Measurements from ENCODE around the gene ENO1. TPM values are rescaled to one million over a fixed set of nuclear protein-coding genes. Genes with fewer than 3 reads are reported as not detected.

ENO1 gene
- total and polyA plus RNA-seq, 9 of the 15 experiments (the other 6 are each of a cell fraction or from before 2014, with no cell fraction given), result 2,249 to 7,472 (median 2,868) TPM

DNA sequence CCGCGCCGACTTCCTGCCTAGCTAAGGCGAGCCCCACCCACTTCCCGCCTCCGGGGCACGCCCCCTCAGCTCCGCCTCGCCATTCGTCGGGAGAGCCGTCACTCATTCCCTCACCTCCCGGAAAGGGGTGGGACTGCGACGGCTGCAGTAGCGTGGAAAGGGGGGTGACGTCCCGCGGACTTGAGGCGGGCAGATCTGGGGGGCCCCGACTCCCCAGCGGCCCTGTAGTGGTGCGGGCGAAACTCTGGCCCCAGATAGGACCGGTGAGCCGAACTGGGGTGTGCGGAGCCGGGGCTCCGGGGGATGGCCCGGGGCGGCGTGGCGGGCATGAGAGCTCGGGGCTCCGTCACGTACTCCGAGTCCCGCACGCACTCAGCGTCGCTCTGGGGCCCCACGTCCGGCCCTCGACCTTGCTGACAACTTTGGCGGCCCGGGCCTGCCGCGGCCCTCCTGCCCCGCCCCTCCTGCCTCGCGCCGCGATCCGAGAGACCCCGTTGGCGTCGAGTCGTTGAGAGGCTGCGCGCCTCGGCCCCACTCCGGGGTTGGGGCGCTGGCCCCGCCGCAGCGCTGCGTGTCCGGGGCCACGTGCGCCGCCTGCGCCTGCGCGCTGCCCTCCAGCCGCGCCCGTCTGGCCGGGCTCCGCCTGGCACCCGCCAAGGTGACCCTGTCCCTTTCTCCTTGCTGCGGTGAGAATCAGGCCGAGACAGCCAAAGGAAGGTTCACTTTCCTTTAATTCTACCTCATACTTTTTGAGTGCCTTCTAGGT lies 395 bp upstream of the ENO1 start (continued):
- TF ChIP-seq, protein P1, sequence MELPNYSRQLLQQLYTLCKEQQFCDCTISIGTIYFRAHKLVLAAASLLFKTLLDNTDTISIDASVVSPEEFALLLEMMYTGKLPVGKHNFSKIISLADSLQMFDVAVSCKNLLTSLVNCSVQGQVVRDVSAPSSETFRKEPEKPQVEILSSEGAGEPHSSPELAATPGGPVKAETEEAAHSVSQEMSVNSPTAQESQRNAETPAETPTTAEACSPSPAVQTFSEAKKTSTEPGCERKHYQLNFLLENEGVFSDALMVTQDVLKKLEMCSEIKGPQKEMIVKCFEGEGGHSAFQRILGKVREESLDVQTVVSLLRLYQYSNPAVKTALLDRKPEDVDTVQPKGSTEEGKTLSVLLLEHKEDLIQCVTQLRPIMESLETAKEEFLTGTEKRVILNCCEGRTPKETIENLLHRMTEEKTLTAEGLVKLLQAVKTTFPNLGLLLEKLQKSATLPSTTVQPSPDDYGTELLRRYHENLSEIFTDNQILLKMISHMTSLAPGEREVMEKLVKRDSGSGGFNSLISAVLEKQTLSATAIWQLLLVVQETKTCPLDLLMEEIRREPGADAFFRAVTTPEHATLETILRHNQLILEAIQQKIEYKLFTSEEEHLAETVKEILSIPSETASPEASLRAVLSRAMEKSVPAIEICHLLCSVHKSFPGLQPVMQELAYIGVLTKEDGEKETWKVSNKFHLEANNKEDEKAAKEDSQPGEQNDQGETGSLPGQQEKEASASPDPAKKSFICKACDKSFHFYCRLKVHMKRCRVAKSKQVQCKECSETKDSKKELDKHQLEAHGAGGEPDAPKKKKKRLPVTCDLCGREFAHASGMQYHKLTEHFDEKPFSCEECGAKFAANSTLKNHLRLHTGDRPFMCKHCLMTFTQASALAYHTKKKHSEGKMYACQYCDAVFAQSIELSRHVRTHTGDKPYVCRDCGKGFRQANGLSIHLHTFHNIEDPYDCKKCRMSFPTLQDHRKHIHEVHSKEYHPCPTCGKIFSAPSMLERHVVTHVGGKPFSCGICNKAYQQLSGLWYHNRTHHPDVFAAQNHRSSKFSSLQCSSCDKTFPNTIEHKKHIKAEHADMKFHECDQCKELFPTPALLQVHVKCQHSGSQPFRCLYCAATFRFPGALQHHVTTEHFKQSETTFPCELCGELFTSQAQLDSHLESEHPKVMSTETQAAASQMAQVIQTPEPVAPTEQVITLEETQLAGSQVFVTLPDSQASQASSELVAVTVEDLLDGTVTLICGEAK (IDR thresholded peaks at IDR 0.05), result peak; percentile 92
- TF ChIP-seq, protein P1 (CRISPR knock-in tag; IDR thresholded peaks at IDR 0.05), result peak; percentile 76; the same call in 1 of the 2 replicates
- TF ChIP-seq U2AF1 (optimal IDR thresholded peaks at IDR 0.05; ENCODE audit: low read depth, low read length) (no peak), SMC3 (conservative IDR thresholded peaks at IDR 0.05; ENCODE audit: insufficient read depth, low read depth, low read length) (no peak), REST (IDR thresholded peaks at IDR 0.05; ENCODE audit: borderline replicate concordance) (peak; percentile 75), REST (CRISPR knock-in tag; IDR thresholded peaks at IDR 0.05; ENCODE audit: low read depth) (peak; percentile 82), ZNF740 (CRISPR knock-in tag; IDR thresholded peaks at IDR 0.05) (peak; percentile 91), ZNF740 (tag; IDR thresholded peaks at IDR 0.05) (no peak; a peak in 1 of 4 replicates)
